ENCODE data around the gene PKIG. TPM values are rescaled to one million over a fixed set of nuclear protein-coding genes. Genes with fewer than 3 reads are reported as not detected.
"Not testable (repeated sequence)": the region's sequence is repeated elsewhere in the genome, so short reads cannot be mapped to it uniquely, and the experiment has no call there.

Gene PKIG
- 38.2 TPM for total RNA-seq

DNA sequence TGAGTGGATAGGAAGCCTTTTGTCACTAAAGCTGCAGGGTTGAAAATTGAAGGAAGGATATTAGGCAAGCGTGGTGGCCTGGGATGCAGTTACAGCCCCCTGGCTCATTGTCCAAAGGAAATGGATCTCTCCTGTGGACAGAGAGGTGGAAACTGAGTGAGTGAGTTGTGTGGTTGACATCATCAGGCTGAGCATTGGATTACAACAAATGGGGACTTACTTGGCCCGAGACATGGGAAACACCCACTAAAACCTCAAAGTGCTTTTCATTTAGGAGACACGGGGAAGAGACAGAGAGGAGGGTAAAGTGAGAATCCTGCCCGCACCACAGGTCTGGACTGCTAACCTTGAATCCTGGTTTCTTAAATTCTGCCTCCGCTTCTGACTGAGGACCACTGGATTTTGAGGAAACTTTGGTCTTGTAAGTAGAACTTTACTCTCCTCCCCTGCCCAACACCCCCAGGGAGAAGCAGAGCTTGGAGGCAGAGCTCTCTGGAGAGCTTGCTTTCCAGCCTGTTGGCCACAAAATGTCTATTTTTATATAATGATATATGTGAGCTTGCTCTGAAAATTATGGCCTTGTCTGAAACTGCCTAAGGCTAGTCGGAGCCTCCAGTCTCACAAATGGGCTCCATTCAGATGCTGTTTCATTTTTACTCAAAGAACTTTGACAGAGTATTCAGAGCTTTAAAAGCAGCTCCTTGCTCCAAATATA, at the start of gene PKIG:
TSS of gene PKIG (plus strand) at position 269 of the 715 bp plus-strand sequence. CDS start 31,978 bp downstream, outside the sequence.
- DNase-seq (ENCODE audit: low spot score) (no peak), ATAC-seq (peak; percentile 91)
- intact Hi-C loops (cut with DNase I): no loop called here

DNA sequence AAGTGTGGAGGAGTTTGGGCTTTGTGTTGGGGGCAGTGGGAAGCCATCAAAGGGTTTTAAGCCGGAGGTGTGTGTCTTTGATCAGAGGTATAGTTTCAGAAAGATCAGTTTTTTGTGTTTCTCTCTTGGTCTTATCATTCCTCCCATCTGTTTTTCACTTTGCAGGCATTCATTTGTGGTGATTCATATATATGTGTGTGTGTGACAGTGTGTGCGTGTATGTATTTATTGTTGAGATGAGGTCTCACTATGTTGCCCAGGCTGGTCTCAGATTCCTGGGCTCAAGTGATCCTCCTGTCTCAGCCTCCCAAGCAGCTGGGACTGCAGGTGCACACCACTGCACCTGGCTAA, 49.4 kb upstream of the PKIG start:
- DNase-seq (ENCODE audit: low spot score): no peak
- intact Hi-C loops (cut with DNase I): loop anchor here (10.0 kb wide), 1 partner anchor 72 kb away; no protein-coding TSS in a partner anchor
- no peak for ATAC-seq

DNA sequence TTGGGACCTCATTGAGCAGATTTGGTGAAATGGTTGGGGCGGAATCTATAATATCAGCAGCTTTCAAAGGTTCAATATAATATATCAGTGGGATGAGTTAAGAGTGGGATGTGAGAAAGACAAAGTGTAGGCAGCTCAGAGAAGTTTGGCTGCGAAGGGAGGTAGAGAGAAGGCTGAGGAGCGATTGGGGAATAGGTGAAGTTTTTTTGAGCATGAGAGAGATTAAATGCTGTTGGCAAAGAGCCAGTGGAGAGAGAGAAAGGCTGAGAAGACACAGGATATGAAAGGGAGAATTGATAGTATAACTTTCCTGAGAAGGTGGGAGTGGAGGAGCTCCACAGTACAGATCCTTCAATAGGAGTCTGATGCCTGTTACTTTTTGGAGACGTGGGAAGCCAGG, 48.5 kb upstream of the PKIG start:
- intact Hi-C loops (cut with DNase I): loop anchor here (10.0 kb wide), 1 partner anchor 71 kb away; no protein-coding TSS in a partner anchor
- ATAC-seq: no peak
- no peak for DNase-seq (ENCODE audit: low spot score)

DNA sequence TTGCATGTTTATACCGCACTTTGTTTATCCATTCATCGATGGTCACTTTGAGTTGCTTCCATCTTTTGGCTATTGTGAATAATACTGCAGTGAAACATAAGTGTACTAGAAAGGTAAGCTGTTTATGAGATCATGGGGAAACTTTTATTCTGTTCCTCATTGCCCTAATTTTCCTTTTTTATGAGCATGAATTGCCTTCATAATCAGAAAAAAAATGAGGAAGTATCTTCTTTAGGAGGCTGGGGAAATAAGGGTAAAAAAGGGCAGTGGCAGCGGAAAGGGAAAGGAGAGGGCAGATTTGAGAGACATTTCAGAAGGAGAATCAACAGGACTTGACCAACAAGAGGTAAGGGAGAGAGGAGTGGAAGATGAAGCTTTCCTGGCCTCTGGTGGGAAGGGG, 46.2 kb upstream of the PKIG start:
- DNase-seq (ENCODE audit: low spot score) (no peak), ATAC-seq (no peak)
- intact Hi-C loops (cut with DNase I): loop anchor here (10.0 kb wide), 1 partner anchor 69 kb away; no protein-coding TSS in a partner anchor

DNA sequence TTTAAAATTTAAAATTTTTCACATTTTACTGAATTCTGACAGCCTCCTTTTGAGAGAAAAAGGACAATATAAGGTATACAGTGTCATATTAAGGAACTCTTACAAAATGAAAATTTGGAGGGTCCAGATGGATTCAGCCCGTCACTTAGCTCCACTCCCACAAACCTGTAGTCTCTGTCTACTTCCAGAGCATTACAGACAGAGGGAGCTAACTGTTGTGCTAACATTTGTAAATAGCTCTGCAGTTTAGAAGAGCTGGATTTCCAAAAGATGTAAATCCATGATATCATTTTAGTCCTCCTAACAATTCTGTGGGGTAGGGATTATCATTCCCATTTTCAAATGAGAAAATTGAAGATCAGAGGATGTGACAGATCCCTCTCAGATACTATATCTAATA, 44.4 kb upstream of the PKIG start:
- ATAC-seq: no peak
- no peak for DNase-seq (ENCODE audit: low spot score)
- intact Hi-C loops (cut with DNase I): loop anchor here (10.0 kb wide), 1 partner anchor 67 kb away; no protein-coding TSS in a partner anchor

DNA sequence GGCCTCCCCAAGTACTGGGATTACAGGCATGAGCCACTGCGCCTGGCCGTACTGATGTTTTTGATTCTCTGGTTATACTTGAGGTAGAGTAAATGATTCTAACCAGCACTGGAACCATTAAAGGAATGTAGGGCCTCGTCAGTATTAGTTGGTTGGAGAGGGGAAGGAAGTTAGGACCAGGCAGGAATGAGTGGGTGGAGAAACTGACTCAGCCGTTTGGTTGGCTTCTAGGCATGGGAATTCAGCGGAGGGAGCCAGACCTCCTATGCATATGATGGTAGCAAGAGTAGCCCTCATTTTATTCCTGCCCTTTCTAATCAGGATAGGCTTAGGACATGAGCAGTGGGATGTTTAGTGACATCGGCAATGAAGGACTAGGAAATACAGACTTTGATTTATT, 41.5 kb upstream of the PKIG start:
- ATAC-seq: no peak
- no peak for DNase-seq (ENCODE audit: low spot score)
- intact Hi-C loops (cut with DNase I): no loop called here

DNA sequence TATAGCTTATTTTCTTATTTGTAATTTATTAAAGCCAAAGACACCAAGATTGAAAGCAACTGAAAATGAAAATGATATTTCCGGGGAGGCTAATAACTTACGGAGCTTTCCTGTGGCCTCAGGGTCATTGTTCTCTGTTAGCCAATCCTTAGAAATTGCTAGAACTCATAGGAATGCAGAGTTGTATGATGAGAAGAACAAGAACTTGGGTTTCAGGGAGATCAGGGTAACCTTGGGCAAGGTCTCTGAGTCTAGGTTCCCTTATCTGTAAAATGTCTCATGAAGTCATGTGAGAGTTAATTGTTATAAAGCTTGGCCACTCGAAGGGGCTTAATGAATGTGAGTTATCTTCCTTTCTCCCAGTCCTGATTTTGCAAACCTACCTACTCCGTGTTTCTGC, 40.4 kb upstream of the PKIG start:
- intact Hi-C loops (cut with DNase I): no loop called here
- ATAC-seq (no peak), DNase-seq (ENCODE audit: low spot score) (no peak)

DNA sequence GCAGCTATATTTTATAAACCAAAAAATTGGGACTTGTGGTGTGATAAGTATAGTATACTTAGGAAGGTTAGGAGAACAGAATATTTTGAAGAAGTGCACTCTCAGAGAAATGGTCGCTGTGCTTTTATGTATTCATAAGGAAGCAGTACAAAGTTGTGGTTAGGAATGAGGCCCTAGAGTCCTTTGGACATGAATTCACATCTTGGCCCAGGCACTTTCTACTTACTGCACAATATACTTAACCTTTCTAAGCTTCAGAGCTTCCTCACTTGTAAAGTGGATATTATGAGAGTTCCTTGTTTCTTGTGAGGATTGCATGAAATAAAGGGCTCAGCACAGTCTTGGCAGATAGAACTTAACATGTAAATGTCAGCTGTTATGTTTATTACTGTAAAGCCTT, 39.5 kb upstream of the PKIG start:
- DNase-seq (ENCODE audit: low spot score) (no peak), ATAC-seq (no peak)
- intact Hi-C loops (cut with DNase I): no loop called here

DNA sequence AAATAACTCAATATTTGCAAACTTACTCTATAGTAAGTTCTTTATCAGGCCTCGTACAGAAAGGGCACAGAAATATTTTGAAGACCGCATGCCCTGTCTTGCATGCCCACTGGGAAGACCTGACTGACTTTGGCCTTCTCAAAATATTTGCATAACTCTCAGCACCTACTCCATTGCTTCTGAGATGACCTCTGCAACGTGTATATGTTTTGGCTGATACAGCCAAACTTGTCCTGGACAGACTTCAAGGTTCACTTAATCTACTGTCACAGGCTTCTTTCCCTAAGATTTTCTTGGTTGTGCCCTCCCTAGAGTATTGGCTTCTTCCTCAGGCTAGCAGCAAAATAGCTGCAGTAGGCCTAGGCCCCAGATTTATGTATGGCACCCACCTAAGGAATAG, 39.0 kb upstream of the PKIG start:
- intact Hi-C loops (cut with DNase I): no loop called here
- DNase-seq (ENCODE audit: low spot score): no peak
- no peak for ATAC-seq

DNA sequence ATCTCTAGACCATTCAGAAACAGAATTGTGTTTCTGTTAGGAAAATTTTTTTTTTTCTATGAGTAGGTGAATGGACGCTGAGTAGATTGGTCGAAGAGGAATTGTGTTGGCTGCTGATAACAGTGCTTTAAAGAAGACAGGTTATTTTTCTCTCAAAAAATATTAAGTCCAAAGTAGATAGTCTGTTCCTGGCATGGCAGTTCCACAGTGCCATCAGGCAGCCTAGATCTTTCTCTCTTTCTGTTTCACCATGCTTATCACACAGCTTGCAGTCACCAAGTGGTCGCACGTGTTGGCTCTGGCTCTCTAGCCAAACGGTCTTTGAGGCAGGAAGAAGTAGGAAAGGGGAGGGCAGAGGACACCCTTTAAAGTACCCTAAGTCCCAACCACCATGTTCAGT, 38.1 kb upstream of the PKIG start:
- DNase-seq (ENCODE audit: low spot score): no peak
- ATAC-seq: no peak
- intact Hi-C loops (cut with DNase I): no loop called here

DNA sequence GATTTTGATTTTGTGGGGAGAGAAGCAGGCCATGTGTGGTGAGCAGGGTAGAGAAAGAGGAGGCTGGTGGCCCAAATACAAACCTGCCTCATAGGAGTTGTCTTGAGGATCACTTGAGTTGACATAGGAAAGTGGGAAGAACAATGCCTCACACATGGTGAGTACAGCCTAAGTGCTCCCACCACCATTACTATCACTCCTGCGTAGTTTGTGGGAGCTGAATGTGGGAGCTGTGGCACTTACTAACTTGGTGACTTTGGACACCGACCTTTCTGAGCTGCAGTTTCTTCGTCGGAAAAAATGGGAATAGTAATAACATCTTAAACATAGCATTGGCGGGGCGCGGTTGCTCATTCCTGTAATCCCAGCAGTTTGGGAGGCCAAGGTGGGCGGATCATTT, 35.0 kb upstream of the PKIG start:
- DNase-seq (ENCODE audit: low spot score) (no peak), ATAC-seq (no peak)
- intact Hi-C loops (cut with DNase I): no loop called here

DNA sequence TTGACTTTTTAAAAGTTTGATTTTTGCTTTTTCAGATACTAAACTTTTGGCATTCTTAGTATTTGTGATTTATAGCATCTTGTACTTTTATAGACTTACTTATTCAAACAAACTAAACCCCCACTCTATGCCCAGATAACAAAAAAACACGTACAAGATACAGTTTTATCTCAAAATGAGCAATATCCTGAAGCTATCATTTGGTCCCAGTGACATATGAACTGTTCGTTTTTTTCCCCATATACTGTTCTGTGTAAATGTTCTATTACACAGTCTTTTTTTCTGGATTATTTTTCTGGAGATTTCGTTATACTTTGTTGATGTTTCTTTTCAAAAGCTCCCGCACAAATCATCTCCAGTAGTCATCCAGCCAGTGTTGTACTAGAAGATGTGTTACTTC, 33.3 kb upstream of the PKIG start:
- DNase-seq (ENCODE audit: low spot score): no peak
- intact Hi-C loops (cut with DNase I): no loop called here
- ATAC-seq: no peak

DNA sequence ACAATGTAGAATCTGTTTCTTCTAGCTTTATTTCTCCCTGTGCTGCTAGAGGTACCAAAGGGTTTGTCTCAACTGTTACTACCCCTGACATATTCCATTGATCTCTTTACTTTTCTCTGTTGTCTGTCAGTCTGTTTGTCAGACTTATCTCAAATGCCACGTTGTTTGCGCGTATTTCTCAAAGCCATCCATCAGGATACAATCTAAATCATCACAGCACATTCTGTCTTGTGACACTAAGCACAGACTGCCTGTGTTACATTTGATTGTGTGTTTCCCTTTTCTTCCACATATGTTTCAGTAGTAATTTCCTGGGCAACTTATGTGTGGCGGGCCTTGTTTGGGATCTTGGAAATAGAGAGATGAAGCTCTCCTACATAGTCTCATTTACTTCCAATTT, 30.3 kb upstream of the PKIG start:
- no peak for DNase-seq (ENCODE audit: low spot score)
- ATAC-seq: no peak
- intact Hi-C loops (cut with DNase I): no loop called here

DNA sequence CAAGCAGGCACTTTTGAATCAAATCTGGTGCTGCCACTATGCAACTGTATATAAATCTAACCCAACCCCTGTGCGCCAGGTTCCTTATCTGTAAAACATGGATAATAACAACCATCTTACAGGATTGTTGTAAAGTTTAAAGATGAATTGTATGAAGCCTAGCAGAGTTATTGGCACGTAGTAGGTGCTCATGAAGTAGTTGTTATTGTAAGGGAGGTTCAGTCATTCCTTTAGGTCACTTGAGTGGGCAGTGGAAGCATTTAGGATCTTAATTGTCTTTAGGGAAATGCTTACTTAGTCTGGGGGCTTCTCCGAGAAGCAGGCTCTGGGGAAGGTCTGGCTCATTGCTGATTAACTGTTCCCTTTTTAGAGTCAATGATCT, 29.8 kb upstream of the PKIG start:
- ATAC-seq (no peak), DNase-seq (ENCODE audit: low spot score) (no peak)
- intact Hi-C loops (cut with DNase I): no loop called here

DNA sequence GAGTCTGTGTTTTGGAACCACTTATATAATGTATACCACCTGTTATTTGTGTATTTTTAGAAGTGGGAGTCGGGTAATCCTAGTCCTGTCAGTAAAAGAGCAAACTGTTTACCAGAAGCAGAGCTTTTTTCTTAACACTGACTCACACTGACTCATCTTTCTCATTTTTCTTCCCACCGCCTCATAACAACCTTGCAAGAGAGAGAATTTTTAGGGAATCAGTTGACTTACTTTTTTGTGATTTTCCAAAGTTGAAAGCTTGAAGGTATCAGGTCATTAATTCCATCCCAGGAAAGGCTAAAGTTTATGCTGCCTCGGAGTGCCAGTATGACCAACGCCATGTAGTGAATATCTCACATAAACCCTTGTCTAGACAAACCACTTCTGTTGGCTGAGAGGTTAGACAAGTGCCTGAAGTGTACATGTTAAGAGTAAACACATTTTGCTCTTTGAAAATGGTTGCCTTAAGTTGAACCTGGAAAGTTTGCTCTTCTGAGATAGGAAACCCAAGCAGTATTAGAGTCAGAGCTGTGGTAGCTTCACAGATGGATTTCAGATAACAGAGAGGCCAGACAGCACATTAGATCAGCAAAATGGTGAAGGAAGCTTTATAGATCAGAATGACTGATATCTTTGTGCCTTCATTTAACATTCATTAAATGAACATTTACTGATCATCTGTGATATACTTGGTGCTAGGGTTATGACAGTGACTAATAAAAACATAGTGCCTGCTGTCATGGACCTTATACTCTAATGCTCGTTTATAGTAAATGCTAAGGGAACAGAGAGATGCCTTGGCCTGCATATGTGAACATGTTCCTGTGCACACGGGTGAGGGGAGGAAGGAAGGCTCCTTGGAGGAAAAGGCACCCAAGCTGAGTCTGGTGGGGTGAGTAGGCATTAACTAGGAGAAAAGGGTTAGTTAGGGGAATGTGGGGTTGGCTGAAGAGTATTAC, 29.1 kb upstream of the PKIG start:
- DNase-seq (ENCODE audit: low spot score) (no peak), ATAC-seq (no peak)
- intact Hi-C loops (cut with DNase I): no loop called here

DNA sequence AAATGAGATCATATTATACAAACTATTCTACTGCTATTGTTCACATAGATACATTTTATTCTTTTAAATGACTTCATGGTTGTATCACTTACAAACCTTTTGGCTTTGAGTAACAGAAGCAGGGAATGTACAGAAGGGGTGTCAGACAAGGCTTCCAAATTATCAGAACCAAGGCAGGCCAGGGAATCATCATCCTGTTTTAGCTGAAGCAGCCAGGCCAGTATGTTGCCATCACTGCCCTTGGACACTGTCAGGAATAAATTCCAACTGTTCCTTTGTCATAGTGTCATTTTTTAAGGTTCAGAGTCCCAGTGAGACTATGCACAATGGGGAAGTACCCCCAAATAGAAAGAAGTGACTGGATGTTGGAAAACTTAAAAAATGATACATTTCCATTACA, 23.1 kb upstream of the PKIG start:
- ATAC-seq: no peak
- intact Hi-C loops (cut with DNase I): no loop called here
- DNase-seq (ENCODE audit: low spot score): no peak

DNA sequence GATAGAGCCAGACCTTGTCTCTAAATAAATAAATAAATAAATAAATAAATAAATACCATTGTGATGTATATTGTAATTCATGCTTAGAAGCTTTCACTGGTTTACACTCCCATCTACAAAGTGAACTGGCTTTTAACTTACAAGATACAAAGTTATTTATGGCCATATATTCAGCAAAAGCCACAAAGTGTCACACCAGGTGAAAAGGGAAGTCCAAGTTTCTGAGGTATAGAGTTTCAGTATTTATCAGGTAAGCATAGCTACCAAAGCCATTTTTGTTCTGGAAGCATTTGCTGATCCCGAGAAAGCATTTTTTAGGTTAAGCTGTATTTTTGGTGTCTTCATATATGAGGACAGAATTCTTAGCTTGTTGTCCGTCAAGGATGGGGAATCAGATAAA, 22.1 kb upstream of the PKIG start:
- intact Hi-C loops (cut with DNase I): no loop called here
- no peak for DNase-seq (ENCODE audit: low spot score)
- no peak for ATAC-seq

DNA sequence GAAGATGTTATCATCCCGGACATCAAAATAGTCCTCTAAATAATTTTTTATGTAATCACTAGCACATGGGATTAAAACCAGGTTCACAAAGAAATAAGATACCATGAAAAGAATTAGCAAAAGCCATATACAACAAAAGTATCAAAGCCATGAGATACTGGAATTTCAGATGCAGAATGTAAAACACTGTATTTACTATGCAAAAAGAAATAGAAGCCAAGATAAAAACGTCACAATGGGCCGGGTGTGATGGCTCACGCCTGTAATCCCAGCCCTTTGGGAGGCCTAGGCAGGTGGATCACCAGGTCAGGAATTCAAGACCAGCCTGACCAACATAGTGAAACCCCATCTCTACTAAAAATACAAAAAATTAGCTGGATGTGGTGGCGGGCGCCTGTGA, 21.6 kb upstream of the PKIG start:
- ATAC-seq; DNase-seq (ENCODE audit: low spot score); intact Hi-C loops (cut with DNase I): not testable (repeated sequence)

DNA sequence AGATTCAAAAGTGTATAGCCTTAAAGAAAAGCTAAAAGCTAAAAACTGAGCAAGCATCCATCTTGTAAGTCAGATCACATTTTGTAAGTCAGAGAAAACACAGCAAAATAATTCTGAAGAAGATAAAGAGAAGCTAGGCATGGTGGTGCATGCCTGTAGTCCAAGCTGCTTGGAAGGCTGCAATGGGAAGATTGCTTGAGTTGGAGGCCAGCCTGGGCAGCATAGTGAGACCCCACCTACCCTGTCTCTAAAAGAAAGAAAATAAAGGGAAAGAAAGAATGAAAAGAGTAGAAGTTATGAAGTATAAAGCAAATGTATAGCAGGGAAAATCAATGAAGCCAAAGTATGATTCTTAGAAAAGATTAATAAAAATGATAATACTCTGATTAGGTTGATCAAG, 20.5 kb upstream of the PKIG start:
- ATAC-seq: no peak
- intact Hi-C loops (cut with DNase I): no loop called here
- no peak for DNase-seq (ENCODE audit: low spot score)

DNA sequence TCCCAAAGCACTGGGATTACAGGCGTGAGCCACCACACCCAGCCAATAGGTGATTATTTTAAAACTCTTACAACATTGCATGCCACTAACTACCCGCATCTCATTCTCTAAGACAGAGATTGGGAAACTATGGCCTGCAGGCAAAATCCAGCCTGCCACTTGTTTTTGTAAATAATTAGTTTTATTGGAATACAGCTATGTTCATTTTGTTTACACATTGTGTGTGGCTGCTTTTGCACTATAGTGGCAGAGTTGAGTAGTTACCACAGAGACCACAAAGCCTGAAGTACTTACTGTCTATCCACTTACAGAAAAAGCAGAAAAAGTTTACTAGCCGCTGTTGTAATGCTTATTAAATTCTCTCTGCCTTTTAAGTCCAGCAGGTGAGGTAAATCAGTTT, 16.4 kb upstream of the PKIG start:
- intact Hi-C loops (cut with DNase I): no loop called here
- no peak for ATAC-seq

More for the DNA sequence above, 16.4 kb upstream of the PKIG start:
- no peak for DNase-seq (ENCODE audit: low spot score)
